CD4-positive, alpha-beta T cell treated with Interleukin-12 subunit alpha and Interleukin-12 subunit beta, for 1 hour (primary cell): ENCODE results near the gene DYNC2LI1.
"Not testable (repeated sequence)": the region's sequence is repeated elsewhere in the genome, so short reads cannot be mapped to it uniquely, and the experiment has no call there.

ENCODE experiments used
- DNase-seq: peaks from one replicate; pipeline ENCODE4 v3.0.0-alpha.2; 2020

The DYNC2LI1 gene

DNA sequence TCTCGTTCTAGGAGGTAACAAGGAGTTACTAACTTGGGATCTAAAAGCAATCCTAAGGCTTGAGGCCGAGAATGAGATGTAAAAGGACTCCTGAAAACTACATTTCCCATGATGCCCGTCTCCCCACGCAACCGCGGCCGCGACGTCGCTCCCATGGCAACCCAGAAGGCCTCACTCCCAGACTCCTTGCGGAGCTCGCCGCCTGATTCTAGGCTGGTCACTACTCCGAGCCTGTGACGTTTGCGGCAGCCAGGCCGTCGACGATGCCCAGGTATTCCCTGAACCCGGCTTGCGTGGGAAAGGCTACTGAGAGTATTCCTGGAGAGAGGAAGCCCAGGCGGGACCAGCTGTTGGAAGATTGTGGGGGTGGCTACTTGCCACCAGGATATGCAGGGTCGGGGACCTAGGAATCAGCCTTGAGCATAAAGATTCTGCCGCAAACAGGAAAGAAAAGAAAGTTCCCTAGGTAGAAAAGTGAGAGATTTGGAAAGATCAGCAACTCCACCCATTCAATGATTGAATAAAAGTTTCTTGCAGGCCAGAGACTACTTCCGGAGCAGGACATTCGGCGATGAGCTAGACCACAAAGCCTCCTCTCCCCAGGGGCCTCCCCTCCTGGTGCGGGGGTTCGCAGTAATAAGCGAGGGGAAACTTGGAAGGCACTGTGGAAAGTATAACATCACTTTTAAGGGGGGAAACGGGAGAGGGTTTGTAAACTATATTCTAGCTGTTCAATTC, at the start of gene DYNC2LI1:
TSS of gene DYNC2LI1 (plus strand) at position 164 of the 738 bp plus-strand sequence. CDS start at position 264, 100 bp downstream.
- peak; percentile 80 for DNase-seq

DNA sequence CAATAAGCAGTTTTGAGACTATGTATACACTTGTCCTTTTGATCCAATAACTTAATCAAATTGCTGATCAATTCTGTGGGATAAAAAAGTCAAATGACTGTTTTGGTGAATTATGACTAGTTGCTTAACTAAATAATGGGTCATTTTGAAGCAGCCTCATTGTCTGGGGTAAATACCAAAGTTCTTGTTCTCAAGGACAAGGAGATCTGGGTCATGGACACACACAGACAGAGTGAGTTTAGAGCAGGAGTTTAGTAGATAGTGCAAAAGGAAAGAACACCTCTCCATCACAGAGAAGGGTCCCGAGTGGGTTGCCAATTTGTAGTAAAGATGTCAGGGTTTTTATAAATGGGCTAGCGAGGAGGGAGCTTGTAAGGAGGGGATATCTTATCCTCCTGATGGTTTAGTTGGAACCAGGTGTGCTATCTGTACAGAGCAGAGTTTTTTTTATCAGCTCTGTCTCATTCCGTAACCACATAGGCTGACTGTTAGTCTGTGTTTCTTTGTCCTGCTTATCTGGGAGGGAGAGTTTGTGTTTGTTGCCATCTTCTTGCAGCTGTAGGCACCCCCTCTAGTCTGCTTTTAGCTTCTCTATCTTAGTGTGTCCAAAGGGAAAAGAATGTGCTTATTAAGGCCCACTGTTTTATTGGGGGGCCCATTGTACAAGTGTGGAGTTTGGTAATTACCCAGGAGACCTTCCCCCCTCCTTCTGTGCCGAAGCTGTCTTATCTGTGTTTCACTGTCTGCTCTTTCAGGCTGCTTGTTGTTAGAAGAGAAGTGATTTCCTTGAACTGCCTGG, 48.9 kb upstream of the DYNC2LI1 start:
- no peak for DNase-seq

DNA sequence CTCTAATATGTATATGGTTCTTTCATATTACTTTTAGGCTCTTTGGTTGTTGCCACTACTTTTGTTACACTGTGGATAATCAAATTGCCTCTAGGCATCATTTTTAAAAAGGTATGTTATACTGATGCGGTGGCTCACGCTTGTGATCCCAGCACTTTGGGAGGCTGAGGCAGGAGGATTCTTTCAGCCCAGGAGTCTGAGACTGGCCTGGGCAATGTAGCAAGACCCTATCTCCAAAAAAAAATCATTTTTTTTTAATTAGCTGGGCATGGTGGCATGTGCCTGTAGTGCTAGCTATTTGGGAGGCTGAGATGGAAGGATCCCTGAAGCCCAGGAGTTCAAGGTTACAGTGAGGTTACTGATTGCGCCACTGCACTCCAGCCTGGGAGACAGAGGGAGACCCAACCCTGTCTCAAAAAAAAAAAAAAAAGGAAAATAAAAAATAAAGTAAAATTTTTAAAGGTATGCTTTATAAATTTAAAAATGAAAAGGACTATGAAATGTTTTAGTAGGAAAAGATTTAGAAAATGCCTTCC, 48.1 kb upstream of the DYNC2LI1 start:
- no peak for DNase-seq

DNA sequence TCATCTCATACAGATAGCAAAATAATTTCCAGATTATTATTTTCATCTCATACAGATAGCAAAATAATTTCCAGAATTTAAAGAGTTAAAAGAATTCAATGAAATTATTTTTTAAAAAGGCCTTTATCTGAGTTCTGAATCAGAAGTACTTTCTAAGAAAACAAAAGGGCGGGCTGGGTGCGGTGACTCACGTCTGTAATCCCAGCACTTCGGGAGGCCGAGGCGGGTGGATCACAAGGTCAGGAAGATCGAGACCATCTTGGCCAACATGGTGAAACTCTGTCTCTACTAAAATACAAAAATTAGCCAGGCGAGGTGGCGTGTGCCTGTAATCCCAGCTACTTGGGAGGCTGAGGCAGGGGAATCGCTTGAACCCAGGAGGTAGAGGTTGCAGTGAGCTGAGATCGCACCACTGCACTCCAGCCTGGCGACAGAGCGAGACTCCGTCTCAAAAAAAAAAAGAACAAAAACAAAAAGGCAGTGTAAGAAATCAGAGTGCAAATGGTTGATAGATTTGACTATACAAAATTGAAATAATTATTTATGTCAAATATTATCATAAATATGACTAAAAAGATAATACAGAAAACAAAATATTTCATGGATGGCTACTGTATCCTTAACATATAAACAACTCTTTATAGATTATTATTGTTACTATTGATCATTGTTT, 46.7 kb upstream of the DYNC2LI1 start:
- DNase-seq = not testable (repeated sequence)

DNA sequence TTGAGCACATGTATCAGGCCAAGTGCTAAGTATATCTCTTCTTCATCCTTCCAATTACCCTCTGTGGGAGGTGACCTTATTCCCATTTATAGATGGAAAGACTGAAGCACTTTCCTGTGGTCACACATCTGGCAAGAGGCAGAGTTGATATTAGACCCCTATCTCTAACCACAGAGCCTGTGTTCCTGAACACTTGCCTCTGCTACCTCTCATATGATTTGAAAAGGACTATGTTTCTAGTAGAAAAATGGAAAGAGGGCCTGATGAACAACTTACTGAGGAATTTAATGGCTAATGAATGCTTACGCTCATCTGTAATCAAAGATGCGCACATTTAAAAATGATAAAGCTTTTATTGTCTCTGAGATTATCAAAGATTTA, 46.2 kb upstream of the DYNC2LI1 start:
- no peak for DNase-seq

DNA sequence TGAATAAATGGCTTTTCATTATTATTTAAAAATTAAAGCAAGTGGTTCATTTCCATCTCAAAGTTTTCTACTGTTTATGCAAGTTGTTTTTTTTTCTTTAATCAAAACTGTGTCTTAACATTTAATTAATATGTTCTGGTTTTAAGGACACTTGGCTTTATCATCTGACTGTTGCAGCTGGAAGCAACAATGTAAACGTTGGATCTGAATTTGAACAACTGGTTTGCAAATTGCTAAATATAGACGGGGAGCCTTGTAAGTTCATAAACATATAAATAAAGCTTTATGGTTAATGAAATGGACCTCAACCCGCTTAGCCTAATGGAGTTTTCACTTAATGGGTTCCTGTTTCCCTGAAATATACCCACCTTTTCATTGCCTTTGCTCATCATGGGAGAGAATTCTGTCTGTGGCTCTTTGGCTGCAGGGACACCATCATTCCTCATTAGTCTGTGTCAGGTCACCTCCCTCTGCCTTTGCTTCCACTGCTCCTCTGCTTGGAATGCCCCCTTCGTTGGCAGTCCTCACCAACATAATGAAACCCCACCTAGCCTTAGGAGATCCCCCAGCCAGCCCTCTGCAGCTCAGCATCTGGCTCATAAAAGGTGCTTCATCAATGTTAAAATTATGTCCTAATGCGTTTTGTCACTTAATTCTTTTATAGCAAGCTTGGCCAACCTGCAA, 44.2 kb upstream of the DYNC2LI1 start:
- no peak for DNase-seq

DNA sequence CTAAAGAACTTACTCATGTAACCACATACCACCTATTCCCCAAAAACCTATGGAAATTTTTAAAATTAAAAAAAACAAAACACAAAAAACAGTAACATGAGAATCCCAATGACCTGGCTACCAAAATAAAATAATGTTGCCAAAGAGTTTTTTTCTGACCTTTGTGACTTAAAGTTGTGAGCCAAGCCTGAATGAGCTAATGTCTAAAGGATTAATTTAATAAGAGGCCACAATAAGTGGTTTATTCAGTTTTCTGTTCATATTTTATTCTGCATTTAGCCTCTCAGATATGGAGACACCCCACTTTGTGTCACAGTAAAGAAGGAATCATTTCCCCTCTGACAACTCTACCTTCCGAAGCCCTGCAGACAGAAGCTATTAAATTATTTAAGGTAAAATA, 42.6 kb upstream of the DYNC2LI1 start:
- DNase-seq = no peak

DNA sequence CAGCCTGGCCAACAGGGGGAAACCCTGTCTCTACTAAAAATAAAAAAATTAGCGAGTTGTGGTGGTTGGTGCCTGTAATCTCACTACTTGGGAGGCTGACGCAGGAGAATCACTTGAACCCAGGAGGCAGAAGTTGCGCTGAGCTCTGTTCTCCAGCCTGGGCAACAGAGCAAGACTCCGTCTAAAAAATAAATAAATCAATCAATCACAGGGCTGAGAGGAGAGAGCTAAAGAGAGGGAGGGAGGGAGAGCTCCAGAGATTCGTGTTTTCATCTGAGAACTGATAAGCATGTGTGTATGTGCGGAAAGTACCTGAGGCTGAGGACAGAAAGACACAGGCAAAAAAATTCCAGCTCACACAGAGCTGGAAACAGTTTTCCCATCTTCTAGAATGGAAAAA, 37.2 kb upstream of the DYNC2LI1 start:
- no peak for DNase-seq

DNA sequence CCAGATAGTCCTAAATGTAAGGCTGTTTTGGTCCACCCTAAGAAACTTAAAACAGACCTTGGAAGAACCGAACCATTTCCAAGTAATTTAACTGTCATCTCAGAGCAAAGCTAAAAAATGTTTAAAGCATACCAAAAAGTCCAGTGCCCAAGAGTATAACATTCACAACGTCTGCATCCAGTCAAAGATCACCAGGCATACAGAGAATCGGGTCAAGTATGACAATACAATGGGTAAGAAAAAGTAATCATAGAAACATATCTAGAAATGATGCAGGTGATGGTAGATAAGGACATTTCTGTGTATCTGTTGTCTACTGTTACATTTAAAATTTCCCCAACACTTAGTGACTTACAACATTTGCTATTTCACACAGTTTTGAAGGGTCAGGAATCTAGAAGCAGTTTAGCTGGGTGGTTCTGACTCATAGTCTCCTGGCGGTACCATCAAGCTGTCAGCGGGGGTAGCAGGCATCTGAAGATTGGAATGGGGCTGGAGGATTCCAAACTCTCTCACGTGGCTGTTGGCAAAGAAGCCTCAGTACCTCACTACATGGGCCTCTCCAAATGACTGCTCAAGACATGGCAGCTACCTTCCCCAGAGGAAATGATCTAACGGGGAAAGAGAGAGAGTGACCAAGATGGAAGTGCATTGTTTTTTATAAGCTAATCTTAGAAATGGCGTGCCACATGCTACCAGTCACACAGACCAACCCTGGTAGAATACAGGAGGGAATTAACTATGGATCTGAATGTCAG, 36.6 kb upstream of the DYNC2LI1 start:
- DNase-seq = no peak

DNA sequence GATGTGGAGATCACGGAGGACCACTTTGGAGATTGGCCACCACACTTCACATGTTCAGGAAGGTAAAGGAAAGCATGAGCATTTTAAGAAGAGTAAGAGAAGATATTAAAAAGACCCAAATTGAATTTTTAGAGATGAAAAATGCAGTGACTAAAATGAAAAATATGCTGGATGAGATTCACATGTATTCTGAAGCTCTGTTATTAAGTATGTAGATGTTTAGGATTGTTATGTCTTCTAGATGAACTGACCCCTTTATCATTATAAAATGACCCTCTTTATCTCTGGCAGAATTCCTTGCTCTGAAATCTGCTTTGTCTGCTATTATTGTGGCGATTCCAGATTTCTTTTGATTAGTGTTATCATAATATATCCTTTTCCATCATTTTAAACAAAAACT, 36.0 kb upstream of the DYNC2LI1 start:
- no peak for DNase-seq

DNA sequence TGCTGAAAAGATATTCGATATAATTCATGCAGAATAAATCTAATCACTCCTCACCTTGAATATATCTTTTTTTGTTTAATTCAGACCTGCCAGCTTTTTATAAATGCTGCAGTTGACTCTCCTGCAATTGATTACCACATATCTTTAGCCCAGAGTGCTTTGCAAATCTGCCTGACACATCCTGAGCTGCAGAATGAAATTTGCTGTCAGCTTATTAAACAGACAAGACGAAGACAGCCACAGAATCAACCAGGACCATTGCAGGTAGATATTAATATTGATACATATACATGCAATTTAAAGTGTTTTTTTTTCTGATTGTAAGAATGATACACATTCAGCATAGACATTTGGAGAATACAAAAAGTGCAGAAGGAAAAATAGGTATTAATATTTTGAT, 35.6 kb upstream of the DYNC2LI1 start:
- no peak for DNase-seq

DNA sequence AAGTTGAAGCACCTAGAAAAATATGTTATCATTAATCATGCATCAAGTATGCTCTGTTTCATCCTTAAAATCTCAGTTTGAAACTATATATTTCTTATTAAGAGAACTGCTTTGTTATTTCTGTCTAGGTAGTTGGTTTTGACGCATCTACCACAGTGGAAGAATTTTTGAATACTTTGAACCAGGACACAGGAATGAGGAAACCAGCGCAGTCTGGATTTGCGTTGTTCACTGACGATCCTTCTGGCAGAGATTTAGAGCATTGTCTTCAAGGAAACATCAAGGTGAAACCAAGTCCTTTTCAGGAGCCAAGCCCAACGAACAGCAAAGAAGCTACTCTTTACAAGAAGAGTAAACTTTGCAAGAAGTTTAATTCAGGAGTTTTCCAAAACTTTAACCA, 30.1 kb upstream of the DYNC2LI1 start:
- DNase-seq = no peak

DNA sequence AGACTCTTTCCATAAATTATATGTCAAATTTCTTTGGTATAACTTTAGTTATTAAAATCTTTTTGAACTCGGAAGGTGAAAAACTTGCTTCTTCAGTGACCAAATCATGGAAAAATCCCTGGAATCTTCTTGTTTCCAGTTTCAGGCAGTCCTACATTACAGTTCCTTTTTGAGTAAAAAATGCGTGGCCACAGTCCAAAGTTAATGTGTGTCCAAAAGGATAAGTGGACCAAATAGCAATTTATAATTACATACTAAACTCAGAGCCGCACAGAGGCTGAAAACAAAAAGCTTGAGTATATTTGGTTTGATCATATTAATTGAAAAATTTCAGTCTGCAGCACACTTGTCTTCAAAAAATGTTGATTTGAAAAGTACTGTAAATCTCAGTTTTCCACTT, 28.4 kb upstream of the DYNC2LI1 start:
- DNase-seq = no peak

DNA sequence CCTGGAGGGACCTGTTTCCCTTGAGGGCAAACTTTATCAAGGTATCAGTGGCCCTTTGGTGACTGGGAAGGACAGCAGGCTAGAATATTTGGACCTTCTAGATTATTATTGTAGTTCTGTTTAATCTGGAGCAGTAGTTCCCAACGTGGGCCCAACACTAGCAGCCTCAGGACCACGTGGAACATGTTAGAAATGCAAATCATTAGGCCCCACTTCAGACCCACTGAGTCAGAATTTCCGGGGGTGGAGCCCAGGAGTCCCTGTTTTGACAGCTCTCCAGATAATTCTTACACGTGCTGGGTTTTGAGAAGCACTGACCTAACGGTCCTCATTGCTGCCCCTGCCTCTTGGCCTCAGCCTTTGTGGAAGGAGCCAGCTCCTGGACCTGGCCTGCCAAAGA, 25.5 kb upstream of the DYNC2LI1 start:
- no peak for DNase-seq

DNA sequence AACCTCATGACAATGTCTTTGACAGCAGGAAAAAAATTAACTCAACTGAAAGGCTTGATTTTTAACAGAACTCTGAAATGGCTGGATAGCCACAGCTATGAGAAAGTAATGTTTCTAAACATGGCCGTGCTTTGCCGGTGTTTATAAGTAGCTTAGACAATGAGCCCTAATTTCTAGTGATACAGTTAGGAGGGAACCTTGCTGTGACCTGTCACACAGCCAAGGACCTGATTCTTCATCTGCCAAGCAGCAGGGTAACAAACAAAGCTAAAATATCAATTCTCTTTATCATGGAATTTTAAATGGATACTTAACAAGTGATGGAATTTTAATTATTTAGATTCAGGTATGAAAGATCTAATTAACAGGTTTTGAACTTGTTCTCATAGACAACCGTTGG, 24.3 kb upstream of the DYNC2LI1 start:
- DNase-seq = no peak

DNA sequence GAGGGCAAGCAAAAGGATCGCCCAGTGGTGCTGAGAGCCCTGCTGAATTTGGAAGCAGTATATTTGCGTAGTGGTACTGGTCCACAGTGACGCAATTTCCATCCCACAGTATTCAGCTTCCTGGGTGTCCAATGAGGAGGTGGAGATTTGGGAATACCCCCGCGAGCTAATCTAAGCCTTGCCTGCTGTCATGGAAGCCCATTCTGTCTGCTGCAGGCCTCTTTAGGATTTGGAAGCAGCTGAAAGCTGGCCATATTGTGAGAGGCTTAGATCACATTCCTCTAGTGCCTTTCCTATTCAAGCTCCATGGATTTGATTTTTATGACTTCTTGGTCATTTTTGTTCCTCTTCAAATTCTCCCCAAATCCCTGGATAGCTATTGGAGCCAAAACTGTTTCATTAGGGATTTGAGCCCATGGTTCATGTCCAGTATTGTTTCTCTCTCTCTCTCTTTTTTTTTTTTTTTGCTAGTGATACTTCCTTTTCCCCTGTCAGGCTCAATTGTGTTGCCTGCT, 22.3 kb upstream of the DYNC2LI1 start:
- DNase-seq = no peak

DNA sequence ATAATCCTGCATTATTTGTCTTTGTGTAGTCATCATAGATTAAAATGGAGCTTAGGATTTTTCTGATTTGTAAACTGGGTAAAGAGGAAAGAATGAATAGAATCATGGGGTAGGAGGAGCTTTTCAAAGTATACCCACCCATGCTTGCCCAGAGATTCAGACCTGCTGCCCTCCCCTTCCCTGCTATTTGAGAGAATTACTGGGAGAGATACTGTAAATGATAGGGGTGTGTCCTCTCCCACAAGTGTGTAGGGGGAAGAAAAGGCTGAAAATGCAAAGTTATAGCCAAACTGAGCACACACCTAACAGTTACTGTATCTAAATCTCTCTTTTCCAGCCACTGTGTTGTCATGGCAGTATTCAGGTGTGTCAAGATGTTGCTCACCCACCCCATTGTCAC, 21.5 kb upstream of the DYNC2LI1 start:
- DNase-seq = no peak

DNA sequence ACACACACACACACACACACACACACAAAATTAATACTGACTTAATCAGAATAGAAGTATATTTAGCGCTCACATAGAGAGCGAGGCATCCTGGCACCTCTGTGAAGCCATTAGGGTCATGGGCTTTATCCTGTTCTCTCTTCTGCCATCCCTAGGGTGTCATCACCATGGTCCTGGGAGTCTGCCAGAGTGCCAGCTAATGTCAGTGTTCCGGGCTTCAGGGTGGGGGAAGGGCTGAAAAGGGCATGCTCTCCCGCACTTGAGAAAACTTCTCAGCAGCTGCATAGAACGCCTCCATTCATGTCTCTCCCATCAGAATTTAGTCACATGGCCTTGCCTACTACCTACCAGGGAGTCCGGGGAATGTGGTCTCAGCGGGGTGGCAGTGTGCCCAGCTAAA, 19.7 kb upstream of the DYNC2LI1 start:
- no peak for DNase-seq

DNA sequence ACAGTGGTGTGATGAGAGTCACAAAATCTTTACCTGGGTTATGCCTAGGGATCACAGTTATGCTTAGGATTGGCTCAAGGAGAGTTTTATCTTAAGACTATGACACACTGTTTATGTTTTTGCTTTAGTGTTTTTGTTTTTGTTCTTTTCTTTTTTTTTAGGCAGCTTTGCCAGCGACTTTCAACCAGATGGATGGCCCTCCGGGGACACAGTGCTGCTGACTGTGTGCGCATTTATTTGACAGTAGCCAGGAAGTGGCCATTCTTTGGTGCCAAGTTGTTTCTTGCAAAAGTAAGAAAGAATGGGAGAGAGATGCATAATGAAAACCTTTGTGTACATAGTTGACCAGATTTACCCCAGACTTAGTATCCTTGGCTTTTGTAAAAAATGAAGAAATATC, 15.1 kb upstream of the DYNC2LI1 start:
- DNase-seq = no peak

DNA sequence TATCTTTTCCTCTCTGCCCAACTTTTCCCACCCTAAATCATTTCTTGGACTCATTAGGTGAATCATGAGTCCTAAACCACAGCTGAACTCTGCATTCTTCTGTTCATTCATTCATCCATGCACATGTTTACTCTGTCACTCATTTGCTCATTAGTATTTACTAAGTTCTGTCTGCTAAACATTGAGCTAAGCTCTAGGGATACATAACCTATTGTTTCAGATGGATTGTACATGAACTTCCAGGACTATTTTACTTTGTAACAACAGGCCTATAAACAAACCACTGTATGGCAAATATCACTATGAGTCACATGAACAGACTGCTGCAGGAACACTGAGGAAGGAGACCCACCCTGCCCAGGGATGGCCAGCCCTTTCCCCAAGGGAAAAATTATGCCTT, 14.6 kb upstream of the DYNC2LI1 start:
- no peak for DNase-seq

DNA sequence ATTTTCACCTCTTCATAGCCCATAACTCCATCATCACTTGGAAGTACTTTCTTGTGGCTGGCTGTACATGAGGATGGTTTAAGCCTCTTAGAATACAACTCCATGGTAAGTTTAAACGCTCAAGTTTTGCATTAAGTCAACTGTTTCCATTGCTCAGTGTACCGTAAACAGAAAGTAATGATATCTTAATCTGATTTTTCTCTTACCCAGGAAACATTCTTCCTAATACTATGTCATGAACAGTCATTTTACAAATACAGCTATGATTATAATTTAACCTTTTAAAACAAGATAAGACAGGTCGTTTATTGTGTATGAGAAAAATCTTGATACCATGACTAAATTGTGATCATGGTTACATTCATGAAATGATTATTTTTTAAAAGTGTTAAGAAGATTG, 11.6 kb upstream of the DYNC2LI1 start:
- no peak for DNase-seq

DNA sequence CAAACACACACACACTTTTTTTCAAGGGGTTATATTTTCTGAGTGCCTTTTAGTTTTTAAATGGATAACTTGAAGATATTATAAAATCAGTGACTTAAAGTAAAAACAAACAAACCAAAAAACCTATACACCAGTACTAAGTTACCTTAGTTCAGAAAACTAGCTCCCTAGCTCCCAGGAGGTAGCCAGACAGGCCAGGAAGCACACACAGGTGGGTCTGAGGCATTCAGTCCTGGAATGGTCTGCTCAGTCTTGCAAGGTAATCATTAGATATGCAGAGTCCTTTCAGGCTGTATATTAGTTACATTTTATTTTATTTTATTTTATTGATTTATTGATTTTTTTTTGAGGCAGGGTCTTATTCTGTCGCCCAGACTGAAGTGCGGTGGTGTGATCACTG, 10.7 kb upstream of the DYNC2LI1 start:
- no peak for DNase-seq
